Activated CD4-positive, alpha-beta T cell treated with anti-CD3 and anti-CD28 coated beads, Interleukin-10, Interleukin-2, amounts not matched to agents 100 ng/mL and 50 ng/mL, durations not matched to agents 16 hours and 8 hours (primary cell): ENCODE data around the gene RPL19.
"Not testable (repeated sequence)": the region's sequence is repeated elsewhere in the genome, so short reads cannot be mapped to it uniquely, and the experiment has no call there.

Source experiments
- DNase-seq: peaks from one replicate; pipeline ENCODE4 v3.0.0-alpha.2; 2020

The RPL19 gene

GRCh38 chr17:39225959-39226683 lies 26.0 kb downstream of the RPL19 start:
- no peak for DNase-seq

GRCh38 chr17:39227364-39227919 lies 27.4 kb downstream of the RPL19 start:
- DNase-seq, result no peak

GRCh38 chr17:39229274-39229913 lies 29.3 kb downstream of the RPL19 start:
- DNase-seq, result no peak

GRCh38 chr17:39230361-39230760 lies 30.3 kb downstream of the RPL19 start:
- no peak for DNase-seq

GRCh38 chr17:39231091-39231561 lies 31.0 kb downstream of the RPL19 start:
- DNase-seq, result no peak

DNA sequence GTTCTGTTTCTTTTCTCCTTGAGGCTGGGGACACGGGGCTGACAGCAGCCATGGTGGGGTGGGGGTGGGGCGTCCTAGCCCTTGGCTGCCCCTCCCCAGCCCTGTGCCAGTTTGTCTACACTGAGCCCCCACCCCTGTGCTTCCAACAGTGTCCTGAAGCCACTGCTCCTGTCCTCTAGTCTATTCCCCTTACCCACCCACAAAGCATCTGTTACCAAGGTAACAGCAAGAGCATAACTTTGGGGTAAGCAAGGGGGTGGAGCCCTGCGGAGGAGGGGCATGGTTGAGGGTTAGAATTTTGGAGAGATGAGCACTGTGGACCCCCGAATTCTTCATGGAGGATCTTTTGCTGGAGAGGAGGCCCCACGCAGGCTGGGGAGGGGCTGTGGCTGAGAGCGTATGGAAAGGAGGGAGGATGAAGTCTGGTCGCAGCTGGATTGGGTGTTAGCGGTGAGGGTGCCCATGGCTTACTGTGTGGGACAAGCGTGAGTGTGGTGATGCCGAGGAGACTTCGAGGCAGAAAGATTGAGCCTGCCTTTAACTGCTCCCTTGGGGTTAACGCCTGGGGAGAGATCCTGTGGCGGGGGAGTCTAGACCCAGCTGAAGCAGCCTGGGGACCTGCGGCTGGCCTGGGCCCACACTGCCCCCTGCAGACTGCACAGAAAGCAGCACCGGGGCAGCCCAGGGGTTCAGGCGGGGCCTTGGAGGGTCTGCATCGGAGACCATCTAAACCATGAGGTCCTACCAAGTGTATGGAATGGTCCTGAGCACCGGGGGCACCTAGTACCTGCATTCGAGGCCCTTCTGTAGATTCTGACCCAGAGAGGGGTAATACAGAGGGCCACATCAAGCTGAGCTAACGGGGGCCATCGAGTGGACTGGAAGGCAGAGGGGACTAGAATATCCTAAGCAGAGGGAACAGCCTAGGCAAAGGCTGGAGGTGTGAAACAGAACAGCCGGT lies 31.8 kb downstream of the RPL19 start:
- DNase-seq, result peak; percentile 46

DNA sequence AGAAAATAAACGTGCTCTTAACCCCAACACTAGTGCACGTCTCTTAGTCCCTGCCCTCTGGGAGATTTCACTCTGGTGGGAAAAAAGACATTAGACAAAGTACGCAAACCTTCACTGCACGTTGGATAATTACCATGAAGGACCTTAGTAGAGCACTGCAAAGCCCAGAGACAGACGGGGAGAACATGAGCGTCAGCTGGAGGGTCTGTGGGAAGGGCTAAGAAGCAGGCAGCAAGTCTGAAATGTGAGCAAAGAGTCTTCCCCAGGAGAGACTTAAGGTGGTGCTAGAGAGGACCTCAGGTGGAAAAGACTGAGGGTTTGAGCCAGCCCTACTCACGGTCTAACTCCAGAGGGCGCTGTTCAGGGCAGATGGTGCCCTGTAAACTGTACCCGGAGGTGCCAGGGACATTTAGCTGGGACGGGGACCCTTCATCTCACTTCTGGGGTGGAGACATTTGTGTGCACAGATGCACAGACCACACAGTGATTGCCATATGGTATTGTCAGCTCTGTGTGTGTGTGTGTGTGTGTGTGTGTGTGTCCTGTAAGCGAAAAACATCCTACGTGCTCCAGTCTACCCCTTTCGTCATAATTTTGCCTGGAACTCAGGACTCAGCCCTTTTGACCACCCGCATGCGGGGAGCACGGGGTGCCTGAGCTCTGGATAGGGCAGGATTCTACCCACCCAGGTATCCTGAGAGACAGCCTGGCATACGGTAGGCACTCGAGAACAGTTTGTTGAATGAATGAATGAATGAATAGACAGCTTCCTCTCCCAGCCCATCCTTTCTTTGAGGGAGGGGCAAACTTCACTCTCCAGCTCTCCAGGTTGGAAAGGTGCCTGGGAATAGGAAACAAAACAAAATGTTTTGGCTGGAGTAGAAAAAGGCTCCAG lies 35.7 kb downstream of the RPL19 start:
- DNase-seq, result peak; percentile 70

DNA sequence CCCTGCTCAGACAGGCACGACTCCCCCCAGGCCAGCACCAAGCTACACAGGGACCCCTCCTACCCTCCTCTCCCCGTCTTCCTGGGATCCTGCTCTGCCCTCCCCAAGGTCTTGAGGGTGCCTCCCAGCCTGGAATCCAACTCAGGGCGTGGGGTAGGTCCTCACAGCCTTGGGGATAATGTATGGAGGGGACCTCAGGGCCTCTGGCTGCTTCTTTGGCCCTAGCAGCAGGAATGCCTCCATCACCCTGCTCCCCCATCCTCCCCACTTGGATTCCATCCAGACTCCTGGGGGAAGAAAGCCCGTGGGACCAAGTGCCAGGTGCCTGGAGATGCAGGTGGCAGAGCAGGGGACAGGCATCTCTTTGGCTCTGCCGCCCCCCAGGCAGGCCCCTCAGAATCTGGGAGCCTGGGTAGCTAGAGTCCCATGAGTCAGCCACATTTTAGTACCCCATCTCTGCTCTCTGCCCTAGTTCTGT lies 36.4 kb downstream of the RPL19 start:
- no peak for DNase-seq

DNA sequence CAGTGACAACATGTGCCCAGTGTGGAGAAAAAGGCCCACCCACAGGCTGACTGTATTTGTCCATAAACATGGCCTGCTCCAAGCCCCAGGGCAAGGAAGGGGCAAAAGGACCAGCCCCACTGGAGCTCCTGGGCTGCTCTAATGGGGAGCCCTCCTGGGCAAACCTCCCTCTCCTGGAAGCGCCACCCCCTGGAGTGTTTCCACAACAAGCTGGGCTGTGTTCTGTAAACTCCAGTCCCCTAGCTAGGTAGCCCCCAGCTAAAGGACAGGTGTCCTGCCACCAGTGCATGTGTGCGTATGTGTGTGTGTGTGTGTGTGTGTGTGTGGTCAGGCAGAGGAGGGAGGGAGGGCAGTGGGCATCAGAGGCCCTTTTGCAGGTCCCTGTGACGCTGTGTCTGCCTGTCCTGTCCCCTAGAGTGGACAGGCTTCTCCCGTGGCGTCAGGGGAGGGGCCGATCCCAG lies 36.9 kb downstream of the RPL19 start:
- DNase-seq, result no peak

DNA sequence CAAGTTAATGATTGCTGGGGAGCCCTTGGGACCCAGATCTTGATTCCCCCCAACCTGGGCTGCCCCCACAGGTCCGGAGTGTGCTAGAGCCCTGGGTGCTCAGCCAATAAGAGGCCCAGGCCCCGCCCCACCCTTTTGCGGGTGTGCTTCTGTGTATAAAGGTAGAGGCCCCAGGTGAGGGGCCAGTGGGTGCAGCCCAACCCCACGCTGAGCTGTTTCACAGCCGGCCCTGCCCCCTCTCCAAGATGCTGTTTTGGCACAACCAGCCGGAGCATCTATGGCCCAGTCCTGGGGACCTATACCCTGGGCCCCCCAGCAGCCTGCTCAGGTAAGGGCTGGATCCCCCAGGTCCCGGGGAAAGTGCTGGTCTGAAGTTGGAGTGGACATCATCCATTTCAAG lies 37.5 kb downstream of the RPL19 start:
- DNase-seq, result no peak

GRCh38 chr17:39238311-39238972 lies 38.4 kb downstream of the RPL19 start:
- DNase-seq, result peak; percentile 89

GRCh38 chr17:39239640-39240314 lies 39.7 kb downstream of the RPL19 start:
- DNase-seq, result peak; percentile 69

DNA sequence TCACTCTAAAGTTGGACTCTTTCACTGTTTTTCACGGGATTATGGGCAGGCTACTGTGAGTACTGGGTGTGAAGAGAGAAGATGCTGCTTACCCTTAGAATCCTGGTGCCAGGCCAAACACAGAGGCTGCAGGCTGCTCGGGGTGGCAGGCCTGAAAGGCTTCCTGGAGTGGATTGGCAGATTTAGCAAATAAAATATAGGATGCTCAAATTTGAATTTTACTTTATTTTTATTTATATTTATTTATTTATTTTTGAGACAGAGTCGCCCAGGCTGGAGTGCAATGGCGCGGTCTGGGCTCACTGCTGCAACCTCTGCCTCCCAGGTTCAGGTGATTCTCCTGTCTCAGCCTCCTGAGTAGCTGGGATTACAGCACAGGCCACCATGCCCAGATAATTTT lies 40.5 kb downstream of the RPL19 start:
- no peak for DNase-seq

DNA sequence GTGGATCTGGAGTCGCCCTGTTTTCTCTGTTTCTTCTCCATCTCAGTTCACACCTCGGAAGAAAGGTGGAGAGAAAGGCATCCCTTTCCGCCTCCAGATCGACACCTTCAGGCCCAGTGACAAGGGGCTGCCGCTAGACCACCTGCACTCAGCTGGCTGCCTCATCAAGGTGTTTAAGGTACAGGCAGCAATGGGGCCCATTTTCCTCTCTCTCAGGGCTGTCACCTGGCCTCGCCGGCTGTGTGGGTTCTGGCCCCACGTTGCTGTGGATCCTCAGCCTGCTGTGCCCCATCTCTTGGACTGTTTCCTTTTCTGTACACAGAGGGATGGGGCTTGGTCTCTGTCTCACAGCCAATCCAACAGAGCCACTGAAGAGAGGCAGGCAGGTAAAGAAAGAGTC lies 43.1 kb downstream of the RPL19 start:
- no peak for DNase-seq

DNA sequence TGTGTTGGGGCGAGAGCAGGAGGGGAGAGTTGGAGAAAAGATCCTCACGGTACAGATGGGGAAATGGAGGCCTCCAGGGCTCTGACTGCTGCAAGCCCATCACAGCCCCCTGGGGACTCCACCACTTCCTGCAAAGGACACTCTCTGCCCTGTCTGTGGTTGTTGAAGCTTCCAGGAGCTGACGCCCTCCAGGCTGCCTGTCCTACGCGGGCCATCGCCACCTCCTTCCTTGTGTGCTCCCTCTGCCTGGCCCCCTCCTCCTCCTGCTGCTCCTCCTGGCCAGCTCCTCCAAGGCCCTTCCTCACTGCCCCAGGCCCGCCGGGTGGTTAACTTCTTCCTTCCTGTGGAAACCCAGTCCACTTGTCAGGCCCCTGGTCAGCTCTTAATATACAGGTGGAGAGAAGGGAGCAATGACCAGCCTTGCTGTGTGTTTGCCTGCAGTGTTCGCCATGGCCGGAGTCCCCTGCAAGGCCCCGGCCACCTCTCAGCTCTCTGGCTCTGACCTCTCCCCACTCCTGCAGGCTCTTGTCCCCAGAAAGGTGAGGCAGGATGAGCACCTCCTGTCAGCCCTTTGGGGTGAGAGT lies 44.0 kb downstream of the RPL19 start:
- no peak for DNase-seq

- DNase-seq, result peak; percentile 85
Observed at GRCh38 chr17:39244600-39245570, 44.8 kb downstream of the RPL19 start.

GRCh38 chr17:39246274-39246673 lies 46.2 kb downstream of the RPL19 start:
- DNase-seq, result no peak

- DNase-seq, result not testable (repeated sequence)
Observed at GRCh38 chr17:39250076-39250475, 50.0 kb downstream of the RPL19 start.

DNA sequence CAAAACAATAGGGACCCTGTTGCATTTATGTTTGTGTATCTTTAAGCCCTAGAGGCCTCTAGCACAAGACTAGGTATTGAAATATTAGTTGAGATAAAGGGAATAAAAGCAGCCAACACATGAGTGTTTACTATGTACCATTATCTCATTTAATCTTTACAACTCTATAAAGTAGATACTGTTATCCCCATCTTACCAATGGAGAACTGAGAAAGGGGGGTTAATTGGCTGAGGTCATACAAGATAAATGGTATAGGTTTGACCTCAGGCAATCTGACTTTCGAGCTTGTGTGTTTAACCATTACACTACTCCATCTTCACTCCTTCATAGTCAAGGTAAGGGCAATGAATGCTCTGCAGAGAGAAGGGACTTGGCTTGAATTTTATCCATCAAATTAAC lies 51.9 kb downstream of the RPL19 start:
- no peak for DNase-seq
